GM19463 (cell line): ENCODE measurements around the gene ACSL1.
A peak's percentile ranks its signal among the peaks of the same experiment; 100 is the strongest.

Experiments used
- ATAC-seq: cut with Tn5 transposase; IDR thresholded peaks from one replicate; pipeline ENCODE4 v1.9.1; 2021; ENCODE audit warnings: mild to moderate bottlenecking, moderate library complexity; ENCODE audit not compliant: unreplicated experiment

The ACSL1 gene

GRCh38 chr4:184825896-184826690 is at the start of gene ACSL1:
Gene ACSL1, minus strand, starts transcription at chr4:184825968. Its CDS starts 22,454 bp downstream, at chr4:184803514.
- peak; percentile 76 for ATAC-seq

- ATAC-seq: no peak
Measured at GRCh38 chr4:184873054-184873453, 47.3 kb upstream of the ACSL1 start.

GRCh38 chr4:184870718-184871117 is 45.0 kb upstream of the ACSL1 start:
- ATAC-seq: no peak

GRCh38 chr4:184868623-184869022 is 42.9 kb upstream of the ACSL1 start:
- no peak for ATAC-seq

- no peak for ATAC-seq
Measured at GRCh38 chr4:184863916-184864315, 38.1 kb upstream of the ACSL1 start.

- no peak for ATAC-seq
Measured at GRCh38 chr4:184861047-184861446, 35.3 kb upstream of the ACSL1 start.

- peak; percentile 72 for ATAC-seq
Measured at GRCh38 chr4:184860018-184860779, 34.4 kb upstream of the ACSL1 start.

GRCh38 chr4:184857441-184858121 is 31.8 kb upstream of the ACSL1 start:
- ATAC-seq: no peak

- no peak for ATAC-seq
Measured at GRCh38 chr4:184856277-184856609, 30.5 kb upstream of the ACSL1 start.

- ATAC-seq: peak; percentile 24
Measured at GRCh38 chr4:184854673-184855072, 28.9 kb upstream of the ACSL1 start.

GRCh38 chr4:184853436-184853835 is 27.7 kb upstream of the ACSL1 start:
- ATAC-seq: no peak

GRCh38 chr4:184851886-184852285 is 26.1 kb upstream of the ACSL1 start:
- no peak for ATAC-seq

- peak; percentile 57 for ATAC-seq
Measured at GRCh38 chr4:184851200-184851541, 25.4 kb upstream of the ACSL1 start.

- peak; percentile 40 for ATAC-seq
Measured at GRCh38 chr4:184850431-184851199, 24.8 kb upstream of the ACSL1 start.

- ATAC-seq: no peak
Measured at GRCh38 chr4:184850018-184850417, 24.2 kb upstream of the ACSL1 start.

GRCh38 chr4:184849185-184849584 is 23.4 kb upstream of the ACSL1 start:
- ATAC-seq: peak; percentile 44

- peak; percentile 24 for ATAC-seq
Measured at GRCh38 chr4:184848510-184848909, 22.7 kb upstream of the ACSL1 start.

GRCh38 chr4:184846531-184846930 is 20.8 kb upstream of the ACSL1 start:
- no peak for ATAC-seq

GRCh38 chr4:184845367-184846021 is 19.7 kb upstream of the ACSL1 start:
- ATAC-seq: no peak

- no peak for ATAC-seq
Measured at GRCh38 chr4:184844742-184845141, 19.0 kb upstream of the ACSL1 start.
